Measurements from ENCODE around the gene PPFIA2.

PPFIA2 gene

GRCh38 chr12:81417056-81417455, 342.1 kb downstream of the PPFIA2 start:
- no peak for DNase-seq

DNA sequence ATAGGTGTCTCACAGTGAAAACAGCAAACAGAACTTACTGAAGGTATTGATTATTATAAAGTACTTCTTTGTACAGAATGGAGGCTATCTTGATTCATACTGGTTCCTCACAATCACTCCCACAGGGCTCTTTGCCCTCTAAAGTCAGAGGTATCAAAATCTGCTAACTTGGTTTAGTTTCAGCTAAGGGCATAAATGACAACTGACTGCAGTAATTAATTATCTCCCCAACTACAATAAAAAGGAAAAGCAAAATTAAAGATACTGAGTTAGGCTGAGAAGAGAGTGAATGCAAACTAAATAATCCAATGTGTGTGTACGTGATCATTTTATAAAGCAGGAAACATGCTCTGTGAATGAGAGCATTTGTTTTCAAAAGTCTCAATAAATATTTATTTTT, 342.6 kb downstream of the PPFIA2 start:
- no peak for DNase-seq

GRCh38 chr12:81414441-81414840, 344.7 kb downstream of the PPFIA2 start:
- no peak for DNase-seq

- no peak for DNase-seq
Observed at GRCh38 chr12:81412940-81413339, 346.2 kb downstream of the PPFIA2 start.

DNA sequence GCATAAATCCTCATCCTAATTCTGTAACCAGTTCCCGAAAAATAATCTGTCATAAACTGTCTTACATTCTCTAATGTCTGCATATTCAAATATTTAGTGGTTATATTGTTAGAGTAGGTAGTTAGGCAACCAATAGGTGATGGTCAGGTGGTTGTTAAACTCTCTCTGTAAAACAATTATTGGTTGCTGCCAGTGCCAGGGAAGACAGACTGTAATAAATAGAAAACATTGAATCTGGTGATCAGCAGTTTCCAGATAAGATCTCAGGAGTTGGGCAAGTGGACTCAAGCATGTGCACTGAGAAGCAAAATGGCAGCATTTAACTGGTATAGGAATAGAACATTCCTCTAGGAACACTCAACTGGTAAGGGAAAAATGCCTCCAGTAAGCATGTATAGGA, 355.8 kb downstream of the PPFIA2 start:
- no peak for DNase-seq

DNA sequence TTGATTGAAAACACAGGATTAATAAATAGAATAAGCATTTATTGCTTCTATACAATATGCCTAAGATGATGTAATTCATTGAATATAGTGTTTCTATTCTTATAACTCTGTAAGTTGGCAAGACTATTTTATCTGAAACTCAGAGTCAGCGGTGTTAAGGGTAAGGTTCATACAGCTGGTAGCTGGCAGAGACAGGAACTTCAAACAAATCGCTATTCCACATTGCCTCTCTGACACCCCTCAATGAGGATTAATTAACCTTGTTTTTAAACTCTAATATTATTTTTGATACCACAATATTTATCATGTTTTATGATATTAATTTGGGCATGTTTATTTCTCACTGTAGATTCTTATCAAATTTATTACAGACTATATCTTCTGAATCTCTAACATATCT, 357.9 kb downstream of the PPFIA2 start:
- no peak for DNase-seq

- DNase-seq, result no peak
Observed at GRCh38 chr12:81400024-81400423, 359.1 kb downstream of the PPFIA2 start.

GRCh38 chr12:81395431-81395830, 363.7 kb downstream of the PPFIA2 start:
- no peak for DNase-seq

- no peak for DNase-seq
Observed at GRCh38 chr12:81389550-81390099, 369.5 kb downstream of the PPFIA2 start.

GRCh38 chr12:81386101-81386500, 373.0 kb downstream of the PPFIA2 start:
- DNase-seq, result no peak

- DNase-seq, result no peak
Observed at GRCh38 chr12:81381951-81382350, 377.2 kb downstream of the PPFIA2 start.

- DNase-seq, result no peak
Observed at GRCh38 chr12:81378601-81379285, 380.4 kb downstream of the PPFIA2 start.

GRCh38 chr12:81377771-81378170, 381.4 kb downstream of the PPFIA2 start:
- DNase-seq, result no peak

DNA sequence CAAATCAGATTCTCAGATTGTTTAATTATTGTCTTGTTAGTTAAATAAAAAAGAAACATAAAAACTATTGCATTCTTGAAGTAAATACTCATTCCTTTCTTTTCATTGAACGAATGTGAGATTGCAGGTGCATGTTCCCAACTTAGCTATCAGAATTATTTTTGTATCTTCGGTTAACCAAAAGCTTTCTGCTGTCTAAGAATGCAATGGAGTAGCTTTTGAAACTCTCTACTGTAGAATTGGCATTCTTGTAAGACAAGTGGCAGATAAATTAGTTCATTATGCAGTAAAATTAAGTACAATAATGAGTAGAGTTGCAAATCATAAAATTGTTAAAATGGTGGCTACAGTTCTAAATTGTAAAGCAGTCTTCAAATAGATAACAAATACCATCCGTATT, 383.2 kb downstream of the PPFIA2 start:
- DNase-seq, result no peak

DNA sequence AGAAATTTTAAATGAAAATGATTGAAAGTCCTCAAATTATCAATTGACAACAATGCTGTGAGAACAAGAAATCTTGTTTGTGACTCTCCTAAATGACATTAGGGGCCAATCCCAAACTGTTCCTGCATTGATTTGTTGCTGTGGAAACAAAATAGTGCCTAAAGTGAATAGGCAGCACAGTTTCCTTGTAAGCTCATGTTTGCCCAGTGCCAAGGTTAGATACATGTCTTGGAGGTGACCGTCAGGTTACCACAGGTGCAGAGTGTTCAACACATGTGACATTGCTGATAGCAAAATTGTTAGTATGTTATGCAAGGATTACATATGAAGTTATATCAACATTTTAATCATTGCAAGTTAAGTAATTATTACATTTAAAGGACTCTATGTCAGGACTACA, 388.7 kb downstream of the PPFIA2 start:
- no peak for DNase-seq

DNA sequence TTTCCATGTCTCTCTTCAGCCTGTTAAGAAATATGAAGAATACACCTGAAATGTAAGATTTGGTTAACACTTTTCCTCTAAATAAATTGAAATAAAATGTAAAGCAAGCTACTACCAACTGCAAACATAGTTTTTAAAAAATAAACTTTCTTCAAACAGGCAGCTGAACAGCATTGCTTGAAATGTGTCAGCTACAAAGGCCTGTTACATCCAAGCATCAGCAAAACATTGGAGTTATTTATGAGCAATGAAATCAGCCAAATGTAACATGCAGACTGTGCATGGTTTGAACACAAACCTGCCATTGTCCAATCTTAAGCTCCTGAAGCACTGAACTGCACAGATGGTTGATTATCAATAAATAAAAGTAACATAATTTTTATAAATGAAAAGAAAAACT, 390.0 kb downstream of the PPFIA2 start:
- no peak for DNase-seq

DNA sequence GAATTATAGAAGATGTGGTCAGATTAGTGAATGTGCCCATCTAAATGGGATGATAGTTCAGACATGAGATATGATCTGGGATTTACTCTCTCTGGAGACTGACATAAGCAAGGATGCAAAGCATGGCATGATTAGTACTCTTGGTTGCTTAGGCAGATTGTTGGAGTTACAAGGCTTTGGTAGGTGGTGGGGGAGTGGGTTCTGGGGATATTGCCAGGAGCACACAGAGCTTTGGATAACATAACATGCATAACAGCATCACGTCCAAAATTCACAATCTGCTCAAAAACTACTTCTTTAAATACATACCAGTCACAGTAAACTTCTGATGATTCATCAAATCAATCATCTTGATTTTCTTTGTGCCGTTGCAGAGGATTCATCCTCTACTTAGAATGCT, 393.9 kb downstream of the PPFIA2 start:
- DNase-seq, result no peak

DNA sequence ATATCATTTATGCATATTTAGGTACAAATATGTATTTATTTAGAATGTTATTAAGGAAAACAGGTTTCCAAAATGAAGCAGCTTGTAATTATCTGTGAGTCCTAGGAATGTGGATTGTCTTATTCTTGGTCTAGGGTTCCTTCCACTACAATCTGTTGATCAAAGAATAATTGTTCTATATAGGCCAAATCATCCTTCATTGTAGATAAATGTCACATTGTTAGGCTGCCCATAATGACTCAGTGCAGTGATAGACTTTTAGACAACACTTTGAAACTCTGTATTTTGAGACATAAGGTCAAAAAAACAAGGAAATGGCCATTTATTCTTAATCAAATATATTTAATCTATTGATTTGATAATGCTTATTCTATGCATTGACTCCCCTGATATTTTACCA, 398.2 kb downstream of the PPFIA2 start:
- DNase-seq, result no peak

DNA sequence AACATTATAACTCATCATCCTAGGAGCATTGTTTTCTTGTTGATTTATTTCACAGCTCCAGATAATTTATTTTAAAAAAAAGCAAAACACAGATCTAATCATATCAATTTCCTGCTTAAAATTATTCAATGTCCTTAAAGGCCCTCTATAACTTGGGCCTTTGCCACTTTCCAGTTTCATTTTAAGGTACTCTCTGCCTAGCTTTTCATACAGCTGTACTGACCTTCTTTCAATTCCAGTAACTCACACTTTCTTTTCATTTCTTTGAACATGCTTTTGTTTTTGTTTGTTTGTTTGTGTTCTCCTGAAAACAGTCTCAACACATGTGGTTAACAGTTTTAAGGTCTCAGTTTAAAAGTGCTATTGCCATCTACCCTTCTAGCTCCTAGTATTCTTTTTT, 399.4 kb downstream of the PPFIA2 start:
- DNase-seq, result no peak

GRCh38 chr12:81354327-81354932, 404.7 kb downstream of the PPFIA2 start:
- DNase-seq, result no peak

- no peak for DNase-seq
Observed at GRCh38 chr12:81350309-81350708, 408.8 kb downstream of the PPFIA2 start.

- DNase-seq, result no peak
Observed at GRCh38 chr12:81347404-81347803, 411.7 kb downstream of the PPFIA2 start.

GRCh38 chr12:81340910-81341309, 418.2 kb downstream of the PPFIA2 start:
- DNase-seq, result no peak

DNA sequence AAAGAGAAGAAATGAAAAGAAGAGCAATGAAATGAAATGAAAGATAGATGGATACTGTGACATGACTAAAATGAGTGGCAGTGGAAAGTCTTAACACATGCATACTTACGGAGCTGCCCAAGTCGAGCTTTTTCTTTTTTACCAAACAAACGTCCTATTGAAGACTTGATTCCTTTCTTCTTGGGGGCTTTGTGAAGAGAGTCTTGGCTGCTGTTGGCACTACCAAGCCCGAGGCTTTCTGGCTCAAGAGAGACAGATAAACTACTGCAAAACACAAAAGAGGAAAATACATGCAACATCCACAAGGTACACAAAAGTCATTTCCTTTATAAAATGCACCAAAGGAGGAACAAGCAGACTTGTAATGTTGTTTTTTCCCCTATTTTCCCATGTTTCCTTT, 420.1 kb downstream of the PPFIA2 start:
- DNase-seq, result no peak

DNA sequence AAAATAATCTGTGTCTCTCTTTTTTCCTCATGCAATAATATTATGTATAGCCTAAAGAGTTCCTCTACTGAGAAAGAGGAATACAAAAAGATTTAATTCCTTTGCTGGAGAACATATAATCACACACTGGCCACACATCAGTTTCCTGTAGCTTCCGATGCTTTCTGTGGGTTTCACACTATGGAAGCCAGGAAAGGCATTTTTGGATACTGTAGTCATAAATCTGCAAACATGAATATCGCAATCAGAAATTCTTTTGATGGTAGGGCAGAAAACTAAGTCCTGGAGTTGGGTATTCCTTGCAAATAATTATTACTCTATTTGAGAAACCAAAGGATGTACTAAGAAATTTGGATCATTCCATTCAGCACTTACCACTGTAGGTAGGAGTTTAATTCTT, 421.3 kb downstream of the PPFIA2 start:
- DNase-seq, result peak; percentile 2

Data from EL (cell line).